HEK293 (cell line): ENCODE data around the gene ZNF786.

Experiments
- CTCF ChIA-PET: fragments of 350-600 bp; formaldehyde crosslinking; extraction: SDS; loops from one replicate; lab custom pipeline; 2021; ENCODE audit warnings: antibody characterized with exemption; lab: Yijun Ruan, JAX
- POLR2A ChIA-PET: fragments of 300-600 bp; formaldehyde crosslinking; extraction: SDS; loops from one replicate; lab custom pipeline; 2020; ENCODE audit warnings: antibody characterized with exemption, inconsistent platforms; lab: Yijun Ruan, JAX
- H3K27ac ChIP-seq: fragments of 200-500 bp; sonication (Bioruptor generic); 2 replicates; pipeline ENCODE4 v1.5.1; 2014; ENCODE audit warnings: low read depth, low read length, control low read depth, inconsistent platforms; ENCODE audit errors: extremely low read depth
- H3K36me3 ChIP-seq, 2 experiments: fragments of 200-500 bp in 1 of 2; sonication (Bioruptor generic) in 1 of 2; 1 replicate in 1 of 2; 2 replicates in 1 of 2; pipeline ENCODE4 v1.5.1; 2014 to 2017; ENCODE audit warnings: inconsistent platforms in 2 of 2, low read length in 2 of 2; ENCODE audit not compliant: control insufficient read depth in 2 of 2, insufficient read depth in 1 of 2
- H3K4me1 ChIP-seq: fragments of 200-500 bp; sonication (Bioruptor generic); 2 replicates; pipeline ENCODE4 v1.5.1; 2014; ENCODE audit warnings: mild to moderate bottlenecking, low read length, inconsistent platforms; ENCODE audit not compliant: control insufficient read depth, insufficient read depth
- H3K4me3 ChIP-seq: 2 replicates; pipeline ENCODE4 v1.5.1; 2011; ENCODE audit warnings: low read depth, mild to moderate bottlenecking, control low read depth, low read length, moderate library complexity
- H3K9me3 ChIP-seq: fragments of 200-500 bp; sonication (Bioruptor generic); 2 replicates; pipeline ENCODE4 v1.5.1; 2014; ENCODE audit warnings: low read depth, low read length, inconsistent platforms; ENCODE audit not compliant: control insufficient read depth, insufficient read depth
- GLIS2 ChIP-seq: fragments of 450-650 bp; formaldehyde crosslinking; IDR thresholded peaks from 2 replicates; pipeline ENCODE4 v1.5.1; 2016; ENCODE audit warnings: missing biosample characterization, missing genetic modification characterization
- SCRT2 ChIP-seq: fragments of 450-650 bp; formaldehyde crosslinking; IDR thresholded peaks from 2 replicates; pipeline ENCODE4 v1.5.1; 2016; ENCODE audit warnings: missing biosample characterization, missing genetic modification characterization
- SETDB1 ChIP-seq: IDR thresholded peaks from one replicate; pipeline ENCODE4 v1.6.1; 2017; ENCODE audit warnings: mild to moderate bottlenecking, low read length, moderate library complexity, mixed read lengths; ENCODE audit not compliant: insufficient read length
- ZFHX2 ChIP-seq: fragments of 450-650 bp; formaldehyde crosslinking; conservative IDR thresholded peaks from 2 replicates; pipeline ENCODE4 v1.5.1; 2016; ENCODE audit warnings: missing biosample characterization, missing genetic modification characterization
- ZFP69B ChIP-seq: fragments of 450-650 bp; formaldehyde crosslinking; IDR thresholded peaks from 2 replicates; pipeline ENCODE4 v1.5.1; 2016; ENCODE audit warnings: missing biosample characterization, missing genetic modification characterization
- ZNF10 ChIP-seq: fragments of 450-650 bp; formaldehyde crosslinking; IDR thresholded peaks from 2 replicates; pipeline ENCODE4 v1.5.1; 2017; ENCODE audit warnings: missing biosample characterization, missing genetic modification characterization
- ZNF121 ChIP-seq: fragments of 450-650 bp; formaldehyde crosslinking; IDR thresholded peaks from 2 replicates; pipeline ENCODE4 v1.5.1; 2016; ENCODE audit warnings: missing biosample characterization, missing genetic modification characterization
- ZNF274 ChIP-seq, 2 experiments: fragments of 200-500 bp in 1 of 2; fragments of 450-650 bp in 1 of 2; sonication (Bioruptor generic) in 1 of 2; formaldehyde crosslinking in 1 of 2; IDR thresholded peaks; 2 replicates each; pipeline versions ENCODE4 v1.5.1 to v1.6.1; 2014 to 2016; ENCODE audit warnings: borderline replicate concordance in 1 of 2, inconsistent platforms in 1 of 2, low read length in 1 of 2, missing biosample characterization in 1 of 2, missing genetic modification characterization in 1 of 2
- ZNF292 ChIP-seq: fragments of 450-650 bp; formaldehyde crosslinking; IDR thresholded peaks from 2 replicates; pipeline ENCODE4 v1.5.1; 2016; ENCODE audit warnings: low read depth, missing biosample characterization, missing genetic modification characterization, borderline replicate concordance
- ZNF324 ChIP-seq: fragments of 450-650 bp; formaldehyde crosslinking; IDR thresholded peaks from 2 replicates; pipeline ENCODE4 v1.5.1; 2016; ENCODE audit warnings: missing biosample characterization, missing genetic modification characterization
- ZNF366 ChIP-seq: fragments of 450-650 bp; formaldehyde crosslinking; conservative IDR thresholded peaks from 2 replicates; pipeline ENCODE4 v1.5.1; 2016; ENCODE audit warnings: missing biosample characterization, missing genetic modification characterization
- ZNF37A ChIP-seq: fragments of 450-650 bp; IDR thresholded peaks from 2 replicates; pipeline ENCODE4 v1.5.1; 2018; ENCODE audit warnings: missing biosample characterization, missing genetic modification characterization
- ZNF423 ChIP-seq: fragments of 450-650 bp; formaldehyde crosslinking; IDR thresholded peaks from 2 replicates; pipeline ENCODE4 v1.5.1; 2016; ENCODE audit warnings: missing biosample characterization, missing genetic modification characterization
- ZNF473 ChIP-seq: fragments of 450-650 bp; formaldehyde crosslinking; IDR thresholded peaks from 2 replicates; pipeline ENCODE4 v1.5.1; 2017; ENCODE audit warnings: missing biosample characterization, missing genetic modification characterization
- ZNF529 ChIP-seq: fragments of 450-650 bp; formaldehyde crosslinking; IDR thresholded peaks from 2 replicates; pipeline ENCODE4 v1.5.1; 2017; ENCODE audit warnings: missing genetic modification characterization, missing biosample characterization; ENCODE audit not compliant: insufficient replicate concordance
- ZNF658 ChIP-seq: fragments of 450-650 bp; formaldehyde crosslinking; IDR thresholded peaks from 2 replicates; pipeline ENCODE4; 2016; ENCODE audit warnings: missing biosample characterization, missing genetic modification characterization
- ZNF777 ChIP-seq: fragments of 450-650 bp; formaldehyde crosslinking; IDR thresholded peaks from 2 replicates; pipeline ENCODE4 v1.5.1; 2017; ENCODE audit warnings: missing biosample characterization, missing genetic modification characterization, borderline replicate concordance
- TF ChIP-seq, protein P1 (sequence below): fragments of 450-650 bp; formaldehyde crosslinking; IDR thresholded peaks from 2 replicates; pipeline ENCODE4 v1.5.1; 2017; ENCODE audit warnings: missing biosample characterization, missing genetic modification characterization
- TF ChIP-seq, protein P2 (sequence below): fragments of 450-650 bp; formaldehyde crosslinking; IDR thresholded peaks from 2 replicates; pipeline ENCODE4 v1.5.1; 2016; ENCODE audit warnings: missing biosample characterization, missing genetic modification characterization
- TF ChIP-seq, protein P3 (sequence below): fragments of 450-650 bp; formaldehyde crosslinking; IDR thresholded peaks from 2 replicates; pipeline ENCODE4 v1.5.1; 2016; ENCODE audit warnings: missing biosample characterization, missing genetic modification characterization
- TF ChIP-seq, protein P4 (sequence below): fragments of 450-650 bp; formaldehyde crosslinking; IDR thresholded peaks from 2 replicates; pipeline ENCODE4 v1.5.1; 2017; ENCODE audit warnings: missing biosample characterization, mild to moderate bottlenecking, missing genetic modification characterization, moderate library complexity
- TF ChIP-seq, protein P5 (sequence below): IDR thresholded peaks from 2 replicates; pipeline ENCODE4 v1.6.1; 2011; ENCODE audit warnings: mild to moderate bottlenecking, low read depth, low read length, borderline replicate concordance
- TF ChIP-seq, protein P6 (sequence below): fragments of 450-650 bp; formaldehyde crosslinking; IDR thresholded peaks from 2 replicates; pipeline ENCODE4 v1.5.1; 2016; ENCODE audit warnings: missing biosample characterization, missing genetic modification characterization

Gene ZNF786

DNA sequence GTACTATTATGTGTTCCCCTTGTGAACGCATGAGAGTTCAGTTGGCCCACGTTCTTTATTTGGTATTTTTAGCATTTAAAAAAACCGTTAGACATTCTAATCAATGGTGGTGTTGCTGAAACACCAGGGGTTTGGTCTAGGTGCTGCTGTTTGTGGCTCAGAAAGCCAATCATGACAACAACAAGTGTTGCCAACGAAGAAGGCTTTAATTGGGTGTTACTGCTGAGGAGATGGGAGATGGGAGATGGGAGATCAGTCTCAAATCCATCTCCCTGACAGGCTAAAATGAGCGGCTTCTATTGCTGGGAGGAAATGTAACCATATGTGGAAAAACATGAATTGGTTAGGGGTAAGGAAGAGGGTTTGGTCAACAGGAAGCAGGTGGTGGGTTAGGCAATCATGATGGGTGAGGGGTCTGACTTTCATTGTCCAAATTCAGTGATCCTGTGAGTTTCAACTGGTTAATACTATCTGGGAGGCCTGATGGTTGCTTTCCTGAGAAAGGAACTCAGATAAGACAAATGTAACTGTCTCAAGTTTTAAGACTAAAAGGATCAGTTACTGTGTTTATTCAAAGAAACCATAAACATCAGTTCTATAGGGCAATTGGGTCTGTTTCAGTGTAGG, 40.2 kb upstream of the ZNF786 start:
- H3K9me3 ChIP-seq = no peaks in the 10 kb centered on the region
- TF ChIP-seq, protein P1, sequence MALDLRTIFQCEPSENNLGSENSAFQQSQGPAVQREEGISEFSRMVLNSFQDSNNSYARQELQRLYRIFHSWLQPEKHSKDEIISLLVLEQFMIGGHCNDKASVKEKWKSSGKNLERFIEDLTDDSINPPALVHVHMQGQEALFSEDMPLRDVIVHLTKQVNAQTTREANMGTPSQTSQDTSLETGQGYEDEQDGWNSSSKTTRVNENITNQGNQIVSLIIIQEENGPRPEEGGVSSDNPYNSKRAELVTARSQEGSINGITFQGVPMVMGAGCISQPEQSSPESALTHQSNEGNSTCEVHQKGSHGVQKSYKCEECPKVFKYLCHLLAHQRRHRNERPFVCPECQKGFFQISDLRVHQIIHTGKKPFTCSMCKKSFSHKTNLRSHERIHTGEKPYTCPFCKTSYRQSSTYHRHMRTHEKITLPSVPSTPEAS (tag by site-specific recombination) = no peak
- peak; percentile 92 for TF ChIP-seq SETDB1
- no peak overlapping the region for H3K27ac ChIP-seq
- no peaks in the 10 kb centered on the region for H3K4me1 ChIP-seq
- ChIA-PET POLR2A (no interaction called here), CTCF (no interaction called here)
- no peak overlapping the region for H3K4me3 ChIP-seq
- H3K36me3 ChIP-seq = peaks cover 0 to 27% of the 10 kb centered on the region in 2 experiments; a peak in 2 of 3 replicates

DNA sequence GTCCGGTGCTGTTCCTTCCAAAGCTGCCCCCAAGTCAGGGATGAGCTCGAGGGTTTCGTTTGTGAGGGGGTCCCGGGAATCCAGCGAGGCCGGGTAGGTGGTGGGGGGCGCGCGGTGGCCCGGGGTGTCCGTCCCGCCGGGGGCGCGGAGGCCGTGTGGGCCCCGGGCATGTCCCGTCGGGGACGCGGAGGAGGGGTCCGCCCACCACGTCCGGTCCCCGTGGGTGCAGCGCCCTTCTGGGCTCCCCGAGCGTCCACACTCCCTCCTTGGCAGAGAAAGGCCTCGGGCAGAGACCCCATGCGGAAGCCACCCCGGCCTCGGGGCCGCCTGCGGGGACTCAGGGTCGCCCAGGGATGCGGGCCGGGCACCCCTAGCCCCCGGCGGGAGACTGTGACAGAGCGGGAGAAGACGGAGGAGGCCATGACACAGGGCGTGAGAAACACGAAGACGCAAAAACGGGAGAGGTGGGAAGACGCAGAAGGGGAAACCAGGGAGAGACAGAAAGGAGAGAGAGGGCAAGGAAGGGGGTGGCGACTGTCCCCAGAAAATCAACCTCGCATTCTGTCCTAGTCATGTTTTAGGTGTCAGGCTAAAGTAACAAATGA, 36.2 kb upstream of the ZNF786 start:
- Histone ChIP-seq H3K9me3 (no peaks in the 10 kb centered on the region), H3K4me1 (no peaks in the 10 kb centered on the region), H3K36me3 (peaks cover 0 to 24% of the 10 kb centered on the region in 2 experiments; a peak in 2 of 3 replicates), H3K4me3 (peak overlapping the region; percentile 73), H3K27ac (peak overlapping the region; percentile 82)
- ChIA-PET CTCF (interaction anchor here (0.5 to 1.8 kb wide), 18 partner anchors 9 to 643 kb away, joined by 3 to 12 read pairs (median 4); partner anchors contain the start of genes ZNF282 and ZNF398), POLR2A (interaction anchor here (0.8 to 3.4 kb wide), 5 partner anchors 21 to 69 kb away, joined by 3 to 39 read pairs (median 7); partner anchors contain the start of genes ZNF282 and ZNF398)
- TF ChIP-seq ZNF423 (tag by site-specific recombination) (peak; percentile 81), ZNF777 (peak; percentile 77), ZNF10 (no peak), ZNF121 (tag by site-specific recombination) (0 out of 2 replicates have a peak, but pooled peaks have one; percentile 43), ZNF37A (tag by site-specific recombination) (no peak), ZNF292 (tag by site-specific recombination) (no peak), SCRT2 (tag by site-specific recombination) (no peak), ZFP69B (peak; percentile 93), ZNF658 (tag by site-specific recombination) (no peak), ZNF473 (tag by site-specific recombination) (no peak), ZNF529 (tag by site-specific recombination) (no peak), ZFHX2 (peak; percentile 98), ZNF324 (tag by site-specific recombination) (no peak), ZNF366 (no peak; the same call in 1 of the 2 replicates), GLIS2 (tag by site-specific recombination) (peak; percentile 88), ZNF274 (IDR thresholded peaks at IDR 0.05; ENCODE audit: low read length) (no peak), ZNF274 (tag by site-specific recombination; IDR thresholded peaks at IDR 0.05; ENCODE audit: borderline replicate concordance) (no peak)
- TF ChIP-seq, protein P2, sequence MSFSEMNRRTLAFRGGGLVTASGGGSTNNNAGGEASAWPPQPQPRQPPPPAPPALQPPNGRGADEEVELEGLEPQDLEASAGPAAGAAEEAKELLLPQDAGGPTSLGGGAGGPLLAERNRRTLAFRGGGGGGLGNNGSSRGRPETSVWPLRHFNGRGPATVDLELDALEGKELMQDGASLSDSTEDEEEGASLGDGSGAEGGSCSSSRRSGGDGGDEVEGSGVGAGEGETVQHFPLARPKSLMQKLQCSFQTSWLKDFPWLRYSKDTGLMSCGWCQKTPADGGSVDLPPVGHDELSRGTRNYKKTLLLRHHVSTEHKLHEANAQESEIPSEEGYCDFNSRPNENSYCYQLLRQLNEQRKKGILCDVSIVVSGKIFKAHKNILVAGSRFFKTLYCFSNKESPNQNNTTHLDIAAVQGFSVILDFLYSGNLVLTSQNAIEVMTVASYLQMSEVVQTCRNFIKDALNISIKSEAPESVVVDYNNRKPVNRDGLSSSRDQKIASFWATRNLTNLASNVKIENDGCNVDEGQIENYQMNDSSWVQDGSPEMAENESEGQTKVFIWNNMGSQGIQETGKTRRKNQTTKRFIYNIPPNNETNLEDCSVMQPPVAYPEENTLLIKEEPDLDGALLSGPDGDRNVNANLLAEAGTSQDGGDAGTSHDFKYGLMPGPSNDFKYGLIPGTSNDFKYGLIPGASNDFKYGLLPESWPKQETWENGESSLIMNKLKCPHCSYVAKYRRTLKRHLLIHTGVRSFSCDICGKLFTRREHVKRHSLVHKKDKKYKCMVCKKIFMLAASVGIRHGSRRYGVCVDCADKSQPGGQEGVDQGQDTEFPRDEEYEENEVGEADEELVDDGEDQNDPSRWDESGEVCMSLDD (tag by site-specific recombination) = peak; percentile 74; the same call in 1 of the 2 replicates
- TF ChIP-seq, protein P3, sequence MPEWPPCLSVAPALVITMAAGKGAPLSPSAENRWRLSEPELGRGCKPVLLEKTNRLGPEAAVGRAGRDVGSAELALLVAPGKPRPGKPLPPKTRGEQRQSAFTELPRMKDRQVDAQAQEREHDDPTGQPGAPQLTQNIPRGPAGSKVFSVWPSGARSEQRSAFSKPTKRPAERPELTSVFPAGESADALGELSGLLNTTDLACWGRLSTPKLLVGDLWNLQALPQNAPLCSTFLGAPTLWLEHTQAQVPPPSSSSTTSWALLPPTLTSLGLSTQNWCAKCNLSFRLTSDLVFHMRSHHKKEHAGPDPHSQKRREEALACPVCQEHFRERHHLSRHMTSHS = no peak
- TF ChIP-seq, protein P4, sequence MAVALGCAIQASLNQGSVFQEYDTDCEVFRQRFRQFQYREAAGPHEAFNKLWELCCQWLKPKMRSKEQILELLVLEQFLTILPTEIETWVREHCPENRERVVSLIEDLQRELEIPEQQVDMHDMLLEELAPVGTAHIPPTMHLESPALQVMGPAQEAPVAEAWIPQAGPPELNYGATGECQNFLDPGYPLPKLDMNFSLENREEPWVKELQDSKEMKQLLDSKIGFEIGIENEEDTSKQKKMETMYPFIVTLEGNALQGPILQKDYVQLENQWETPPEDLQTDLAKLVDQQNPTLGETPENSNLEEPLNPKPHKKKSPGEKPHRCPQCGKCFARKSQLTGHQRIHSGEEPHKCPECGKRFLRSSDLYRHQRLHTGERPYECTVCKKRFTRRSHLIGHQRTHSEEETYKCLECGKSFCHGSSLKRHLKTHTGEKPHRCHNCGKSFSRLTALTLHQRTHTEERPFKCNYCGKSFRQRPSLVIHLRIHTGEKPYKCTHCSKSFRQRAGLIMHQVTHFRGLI (tag by site-specific recombination) = no peak; the same call in 1 of the 2 replicates
- TF ChIP-seq, protein P5, sequence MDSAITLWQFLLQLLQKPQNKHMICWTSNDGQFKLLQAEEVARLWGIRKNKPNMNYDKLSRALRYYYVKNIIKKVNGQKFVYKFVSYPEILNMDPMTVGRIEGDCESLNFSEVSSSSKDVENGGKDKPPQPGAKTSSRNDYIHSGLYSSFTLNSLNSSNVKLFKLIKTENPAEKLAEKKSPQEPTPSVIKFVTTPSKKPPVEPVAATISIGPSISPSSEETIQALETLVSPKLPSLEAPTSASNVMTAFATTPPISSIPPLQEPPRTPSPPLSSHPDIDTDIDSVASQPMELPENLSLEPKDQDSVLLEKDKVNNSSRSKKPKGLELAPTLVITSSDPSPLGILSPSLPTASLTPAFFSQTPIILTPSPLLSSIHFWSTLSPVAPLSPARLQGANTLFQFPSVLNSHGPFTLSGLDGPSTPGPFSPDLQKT = no peak
- TF ChIP-seq, protein P6, sequence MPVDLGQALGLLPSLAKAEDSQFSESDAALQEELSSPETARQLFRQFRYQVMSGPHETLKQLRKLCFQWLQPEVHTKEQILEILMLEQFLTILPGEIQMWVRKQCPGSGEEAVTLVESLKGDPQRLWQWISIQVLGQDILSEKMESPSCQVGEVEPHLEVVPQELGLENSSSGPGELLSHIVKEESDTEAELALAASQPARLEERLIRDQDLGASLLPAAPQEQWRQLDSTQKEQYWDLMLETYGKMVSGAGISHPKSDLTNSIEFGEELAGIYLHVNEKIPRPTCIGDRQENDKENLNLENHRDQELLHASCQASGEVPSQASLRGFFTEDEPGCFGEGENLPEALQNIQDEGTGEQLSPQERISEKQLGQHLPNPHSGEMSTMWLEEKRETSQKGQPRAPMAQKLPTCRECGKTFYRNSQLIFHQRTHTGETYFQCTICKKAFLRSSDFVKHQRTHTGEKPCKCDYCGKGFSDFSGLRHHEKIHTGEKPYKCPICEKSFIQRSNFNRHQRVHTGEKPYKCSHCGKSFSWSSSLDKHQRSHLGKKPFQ (tag by site-specific recombination) = no peak; the same call in 1 of the 2 replicates
